Measurements from ENCODE around the gene SERTM1. TPM values are rescaled to one million over a fixed set of nuclear protein-coding genes. Genes with fewer than 3 reads are reported as not detected.

Gene SERTM1
- total RNA-seq, 1 donor from 2014 or later: not detected

- Mint-ChIP-seq H3K27me3 (peaks cover 1% of the 10 kb centered on the region), H3K4me1 (no peaks in the 10 kb centered on the region), H3K4me3 (no peak overlapping the region), H3K36me3 (ENCODE audit: low read depth) (no peaks in the 10 kb centered on the region), H3K27ac (no peak overlapping the region), H3K9me3 (no peaks in the 10 kb centered on the region)
- no peak for DNase-seq
- ATAC-seq (ENCODE audit: low read depth): no peak
- ChIA-PET CTCF (no interaction called here), POLR2A (no interaction called here)
- TF ChIP-seq, protein P1, sequence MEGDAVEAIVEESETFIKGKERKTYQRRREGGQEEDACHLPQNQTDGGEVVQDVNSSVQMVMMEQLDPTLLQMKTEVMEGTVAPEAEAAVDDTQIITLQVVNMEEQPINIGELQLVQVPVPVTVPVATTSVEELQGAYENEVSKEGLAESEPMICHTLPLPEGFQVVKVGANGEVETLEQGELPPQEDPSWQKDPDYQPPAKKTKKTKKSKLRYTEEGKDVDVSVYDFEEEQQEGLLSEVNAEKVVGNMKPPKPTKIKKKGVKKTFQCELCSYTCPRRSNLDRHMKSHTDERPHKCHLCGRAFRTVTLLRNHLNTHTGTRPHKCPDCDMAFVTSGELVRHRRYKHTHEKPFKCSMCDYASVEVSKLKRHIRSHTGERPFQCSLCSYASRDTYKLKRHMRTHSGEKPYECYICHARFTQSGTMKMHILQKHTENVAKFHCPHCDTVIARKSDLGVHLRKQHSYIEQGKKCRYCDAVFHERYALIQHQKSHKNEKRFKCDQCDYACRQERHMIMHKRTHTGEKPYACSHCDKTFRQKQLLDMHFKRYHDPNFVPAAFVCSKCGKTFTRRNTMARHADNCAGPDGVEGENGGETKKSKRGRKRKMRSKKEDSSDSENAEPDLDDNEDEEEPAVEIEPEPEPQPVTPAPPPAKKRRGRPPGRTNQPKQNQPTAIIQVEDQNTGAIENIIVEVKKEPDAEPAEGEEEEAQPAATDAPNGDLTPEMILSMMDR (IDR thresholded peaks at IDR 0.05): no peak
- intact Hi-C loops (cut with micrococcal nuclease): no loop called here
Observed at GRCh38 chr13:36685927-36686326, 12.1 kb downstream of the SERTM1 start.

DNA sequence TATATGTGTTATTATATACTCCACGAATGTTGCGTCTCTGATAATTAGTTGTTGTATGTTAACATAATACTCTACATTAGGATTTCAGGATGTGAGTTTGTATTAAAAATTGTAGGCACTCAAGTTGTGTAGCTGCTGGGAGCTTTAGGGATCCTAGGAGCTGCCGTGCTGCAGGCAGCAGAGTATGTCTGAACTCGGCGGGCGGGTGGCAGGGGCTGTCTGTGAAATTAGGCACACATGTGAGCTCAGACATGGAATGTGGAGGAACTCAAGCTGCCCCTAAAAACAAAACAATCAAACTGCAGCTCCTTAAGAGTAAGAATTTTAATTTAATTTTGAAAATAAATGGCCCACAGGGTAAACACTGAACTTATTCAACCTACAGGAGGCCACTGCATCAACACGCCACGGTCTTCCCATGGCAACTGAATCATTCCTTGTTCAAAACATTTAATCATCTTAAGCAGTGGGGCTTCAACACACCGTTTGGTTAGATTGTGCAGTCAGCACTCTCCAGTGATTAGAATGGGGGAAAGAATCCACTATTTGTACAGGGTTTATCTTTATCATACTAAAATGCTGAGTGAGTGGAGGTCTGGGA lies 22.7 kb downstream of the SERTM1 start:
- Mint-ChIP-seq H3K4me1 (no peaks in the 10 kb centered on the region), H3K27me3 (peaks cover 5% of the 10 kb centered on the region)

DNA sequence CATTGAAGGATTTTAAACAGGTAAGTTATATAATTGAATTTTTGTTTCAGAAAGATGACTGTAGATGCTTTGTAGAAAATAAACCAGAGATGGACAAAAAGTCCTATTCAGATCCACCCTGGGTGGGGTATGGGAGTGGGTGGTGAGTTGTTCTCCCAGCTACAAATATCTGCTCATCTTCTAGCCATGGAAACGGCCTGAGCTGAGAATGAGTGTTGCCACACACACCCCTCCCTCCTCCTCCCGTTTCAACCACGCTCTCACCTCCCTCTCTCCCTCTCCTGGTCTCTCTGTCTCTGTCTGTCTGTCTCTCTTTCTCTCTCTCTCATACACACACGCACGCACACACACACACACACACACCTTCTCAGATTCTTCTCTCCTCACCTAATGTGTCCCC lies 26.4 kb downstream of the SERTM1 start:
- Mint-ChIP-seq H3K27me3 (peaks cover 8% of the 10 kb centered on the region), H3K4me1 (no peaks in the 10 kb centered on the region), H3K36me3 (ENCODE audit: low read depth) (no peaks in the 10 kb centered on the region), H3K9me3 (no peaks in the 10 kb centered on the region), H3K27ac (no peak overlapping the region), H3K4me3 (no peak overlapping the region)
- ChIA-PET POLR2A (no interaction called here), CTCF (no interaction called here)
- intact Hi-C loops (cut with micrococcal nuclease): no loop called here
- ATAC-seq (ENCODE audit: low read depth) (no peak), DNase-seq (no peak)
- TF ChIP-seq, protein P1 (IDR thresholded peaks at IDR 0.05): no peak

More for the DNA sequence above, 22.7 kb downstream of the SERTM1 start:
- Mint-ChIP-seq H3K9me3 (no peaks in the 10 kb centered on the region), H3K27ac (no peak overlapping the region), H3K4me3 (no peak overlapping the region), H3K36me3 (ENCODE audit: low read depth) (no peaks in the 10 kb centered on the region)
- intact Hi-C loops (cut with micrococcal nuclease): no loop called here
- ATAC-seq (ENCODE audit: low read depth): no peak
- ChIA-PET CTCF (no interaction called here), POLR2A (no interaction called here)
- TF ChIP-seq, protein P1 (IDR thresholded peaks at IDR 0.05): no peak
- no peak for DNase-seq

GRCh38 chr13:36706755-36707154 lies 32.9 kb downstream of the SERTM1 start:
- Mint-ChIP-seq H3K4me1 (no peaks in the 10 kb centered on the region), H3K27me3 (peaks cover 3% of the 10 kb centered on the region), H3K4me3 (no peak overlapping the region), H3K9me3 (no peaks in the 10 kb centered on the region), H3K27ac (no peak overlapping the region), H3K36me3 (ENCODE audit: low read depth) (no peaks in the 10 kb centered on the region)
- ChIA-PET CTCF (no interaction called here), POLR2A (interaction anchor here (0.6 kb wide), 1 partner anchor 78 kb away, joined by 3 read pairs; no protein-coding TSS in a partner anchor)
- TF ChIP-seq, protein P1 (IDR thresholded peaks at IDR 0.05): no peak
- no peak for ATAC-seq (ENCODE audit: low read depth)
- intact Hi-C loops (cut with micrococcal nuclease): no loop called here
- DNase-seq: no peak

- Mint-ChIP-seq H3K27me3 (peaks cover 3% of the 10 kb centered on the region), H3K9me3 (no peaks in the 10 kb centered on the region), H3K27ac (no peak overlapping the region), H3K4me3 (no peak overlapping the region), H3K36me3 (ENCODE audit: low read depth) (no peaks in the 10 kb centered on the region), H3K4me1 (no peaks in the 10 kb centered on the region)
- ATAC-seq (ENCODE audit: low read depth) (no peak), DNase-seq (no peak)
- ChIA-PET POLR2A (no interaction called here), CTCF (interaction anchor here (1.1 kb wide), 1 partner anchor 27 kb away, joined by 3 read pairs; no protein-coding TSS in a partner anchor)
- TF ChIP-seq, protein P1 (IDR thresholded peaks at IDR 0.05): no peak
- intact Hi-C loops (cut with micrococcal nuclease): no loop called here
Observed at GRCh38 chr13:36709136-36709890, 35.5 kb downstream of the SERTM1 start.
